Activated CD8-positive, alpha-beta memory T cell treated with anti-CD3 and anti-CD28 coated beads, Interleukin-2, amount 50 U/mL, for 4 hours (primary cell): ENCODE measurements around the gene ZNF326.
"Not testable (repeated sequence)": the region's sequence is repeated elsewhere in the genome, so short reads cannot be mapped to it uniquely, and the experiment has no call there.

Source experiments
- DNase-seq: peaks from one replicate; pipeline ENCODE4 v3.0.0-alpha.2; 2020

ZNF326 gene

GRCh38 chr1:89999208-89999607 is 4.3 kb downstream of the ZNF326 start:
- no peak for DNase-seq

- DNase-seq: no peak
Measured at GRCh38 chr1:89999628-90000027, 4.7 kb downstream of the ZNF326 start.

GRCh38 chr1:90000934-90001676 is 6.2 kb downstream of the ZNF326 start:
- DNase-seq: no peak

GRCh38 chr1:90007979-90008404 is 13.1 kb downstream of the ZNF326 start:
- no peak for DNase-seq

GRCh38 chr1:90012300-90012699 is 17.4 kb downstream of the ZNF326 start:
- no peak for DNase-seq

GRCh38 chr1:90023691-90024090 is 28.8 kb downstream of the ZNF326 start:
- DNase-seq: no peak

GRCh38 chr1:90027281-90027680 is 32.4 kb downstream of the ZNF326 start:
- no peak for DNase-seq

GRCh38 chr1:90039652-90040051 is 44.7 kb downstream of the ZNF326 start:
- DNase-seq: no peak

- no peak for DNase-seq
Measured at GRCh38 chr1:90043586-90043985, 48.7 kb downstream of the ZNF326 start.

GRCh38 chr1:90044346-90044745 is 49.4 kb downstream of the ZNF326 start:
- no peak for DNase-seq

GRCh38 chr1:90045853-90046563 is 51.1 kb downstream of the ZNF326 start:
- DNase-seq: peak; percentile 18

- DNase-seq: no peak
Measured at GRCh38 chr1:90046635-90047034, 51.7 kb downstream of the ZNF326 start.

- DNase-seq: no peak
Measured at GRCh38 chr1:90048043-90048442, 53.1 kb downstream of the ZNF326 start.

GRCh38 chr1:90062700-90063643 is 68.1 kb downstream of the ZNF326 start:
- not testable (repeated sequence) for DNase-seq

- not testable (repeated sequence) for DNase-seq
Measured at GRCh38 chr1:90064109-90064508, 69.2 kb downstream of the ZNF326 start.

- no peak for DNase-seq
Measured at GRCh38 chr1:90067194-90067931, 72.5 kb downstream of the ZNF326 start.

- no peak for DNase-seq
Measured at GRCh38 chr1:90068611-90069280, 73.8 kb downstream of the ZNF326 start.

- DNase-seq: no peak
Measured at GRCh38 chr1:90074137-90074536, 79.2 kb downstream of the ZNF326 start.

- DNase-seq: no peak
Measured at GRCh38 chr1:90074566-90074965, 79.7 kb downstream of the ZNF326 start.

GRCh38 chr1:90074970-90075391 is 80.1 kb downstream of the ZNF326 start:
- no peak for DNase-seq

- DNase-seq: no peak
Measured at GRCh38 chr1:90083995-90084394, 89.1 kb downstream of the ZNF326 start.
